Sciatic nerve (tissue), 2 donors: ENCODE measurements around the gene FAM177B. TPM values are rescaled to one million over a fixed set of nuclear protein-coding genes. Genes with fewer than 3 reads are reported as not detected.
A peak's percentile ranks its signal among the peaks of the same experiment; 100 is the strongest.
"Not testable (repeated sequence)": the region's sequence is repeated elsewhere in the genome, so short reads cannot be mapped to it uniquely, and the experiment has no call there.

ENCODE experiments used
- ATAC-seq: fragments of 200-7000 bp; cut with Tn5 transposase; one replicate; pipeline ENCODE4 v1.9.1; 2020; ENCODE audit warnings: mild to moderate bottlenecking, moderate library complexity
- DNase-seq: peaks from one replicate; pipeline ENCODE4 v3.0.0-alpha.2; 2020; ENCODE audit warnings: low spot score
- intact Hi-C: fragments of 100-400 bp; cut with DNase I; formaldehyde crosslinking; loops from one replicate; pipeline ENCODE4 v1.14.2; 2022
- total RNA-seq: library from RNA; stranded (reverse); fragmentation: NEBNext Ultra II Directional; extraction: Animal tissue kit (Norgen Biotek cat#: 25700); gene quantifications from one replicate; pipeline ENCODE4 v1.2.1, GENCODE V29; 2021
- donor health status: DM: no; HTN: no; CAD: no.
- donor health status: DM: no; HTN: no; CAD: no.

The FAM177B gene
- total RNA-seq, 1 donor from 2014 or later, result not detected

DNA sequence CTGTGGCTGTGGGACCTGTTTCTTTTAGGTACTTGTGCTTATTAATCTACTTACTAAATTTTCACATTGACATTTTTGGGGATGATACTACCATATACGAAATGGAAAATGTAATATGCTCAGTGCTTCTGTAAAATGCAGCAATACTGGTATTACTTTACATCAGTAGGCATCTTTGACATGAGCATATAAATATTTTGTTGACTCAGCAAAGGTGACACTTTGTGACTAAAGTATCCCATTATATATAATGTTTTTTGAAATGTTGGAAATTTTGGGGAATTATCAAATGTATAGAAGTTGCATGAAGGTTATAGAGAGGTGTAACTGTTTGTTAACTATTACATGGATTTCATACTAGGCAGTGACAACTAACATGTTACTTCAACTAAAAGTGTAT is 2.3 kb upstream of the FAM177B start:
- intact Hi-C loops, result no loop called here
- no peak for DNase-seq
- no peak for ATAC-seq

DNA sequence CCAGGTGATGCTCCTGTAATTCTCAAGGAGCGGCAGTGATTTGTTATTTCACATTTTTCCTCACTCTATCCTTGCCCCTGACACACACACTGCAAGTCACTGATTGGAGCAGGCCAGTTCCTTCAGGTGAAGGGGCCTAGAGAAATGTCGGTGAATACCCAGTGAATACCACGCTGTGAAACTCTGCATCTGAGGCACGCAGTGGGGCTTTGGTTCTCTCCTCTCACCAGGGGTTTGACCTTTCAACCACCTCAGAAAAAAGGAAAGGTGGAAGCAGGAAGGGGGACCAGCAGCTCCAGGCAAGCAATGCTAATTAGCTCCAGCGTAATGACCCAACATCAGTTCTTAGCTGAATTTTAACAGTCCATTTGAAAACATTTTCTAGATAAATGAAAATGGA is 532 bp upstream of the FAM177B start:
- ATAC-seq, result no peak
- no peak for DNase-seq
- intact Hi-C loops, result no loop called here

DNA sequence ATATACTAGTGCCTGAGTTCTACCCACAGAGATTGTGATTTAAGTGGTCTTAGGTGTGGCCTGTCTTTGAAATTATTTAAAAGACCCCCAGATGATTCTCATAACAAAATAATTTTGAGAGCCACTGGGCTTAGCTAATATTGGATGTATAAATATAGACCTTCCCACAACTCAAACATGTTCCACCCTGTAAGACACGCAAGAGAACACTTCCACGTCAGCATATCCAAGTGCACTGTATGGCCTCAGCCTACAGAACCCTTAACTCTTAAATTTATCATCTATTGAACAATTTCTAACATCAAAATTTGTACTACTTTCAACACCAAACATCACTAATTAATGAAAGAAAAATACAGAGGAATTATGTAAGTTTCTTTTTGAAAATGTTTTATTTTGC is 2.5 kb downstream of the FAM177B start:
- intact Hi-C loops, result no loop called here
- ATAC-seq, result peak; percentile 66

DNA sequence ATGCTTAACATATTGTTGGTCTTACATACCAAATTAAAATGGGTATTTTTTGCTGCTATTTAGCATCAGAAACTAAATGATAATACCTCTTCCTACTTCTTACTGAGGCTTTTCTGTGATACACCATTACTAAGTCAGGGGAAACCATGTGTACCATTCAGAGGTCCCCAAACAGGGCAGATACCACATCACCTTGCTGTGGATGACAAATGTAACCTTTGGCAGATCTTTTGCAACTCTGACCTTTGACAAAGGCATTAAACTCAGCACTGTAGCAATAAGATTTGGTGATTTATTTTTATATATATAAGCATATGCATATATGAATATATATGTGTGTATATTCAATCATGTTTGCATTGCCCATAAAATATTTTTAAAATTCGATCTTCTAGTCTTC is 2.9 kb downstream of the FAM177B start:
- intact Hi-C loops, result no loop called here

More for the DNA sequence above, 2.5 kb downstream of the FAM177B start:
- DNase-seq, result no peak

GRCh38 chr1:222741630-222742457 is 4.8 kb downstream of the FAM177B start:
- ATAC-seq, intact Hi-C loops, DNase-seq: not testable (repeated sequence)

More for the DNA sequence above, 2.9 kb downstream of the FAM177B start:
- DNase-seq (no peak), ATAC-seq (no peak)

GRCh38 chr1:222749927-222750326 is 12.9 kb downstream of the FAM177B start:
- intact Hi-C loops, result no loop called here
- no peak for ATAC-seq
- DNase-seq, result no peak

DNA sequence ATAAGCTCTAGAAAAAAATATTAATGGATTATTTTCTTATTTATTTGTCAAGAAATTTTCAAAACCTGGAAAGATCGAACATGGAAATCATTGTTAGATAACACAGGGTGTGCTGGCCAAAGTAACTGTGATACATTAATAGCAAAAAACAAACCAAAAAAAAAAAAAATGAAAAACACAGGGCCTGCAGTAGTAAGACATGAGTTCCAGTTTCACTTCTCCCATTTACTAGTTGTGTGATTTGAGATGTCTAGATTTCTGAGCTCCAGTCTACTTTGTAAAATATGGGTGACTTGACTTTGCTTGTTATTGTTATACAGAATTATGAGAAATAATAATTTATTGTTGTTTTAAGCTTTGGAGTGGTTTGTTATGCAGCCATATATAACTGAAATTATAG is 13.6 kb downstream of the FAM177B start:
- DNase-seq (no peak), ATAC-seq (no peak)
- intact Hi-C loops, result no loop called here

DNA sequence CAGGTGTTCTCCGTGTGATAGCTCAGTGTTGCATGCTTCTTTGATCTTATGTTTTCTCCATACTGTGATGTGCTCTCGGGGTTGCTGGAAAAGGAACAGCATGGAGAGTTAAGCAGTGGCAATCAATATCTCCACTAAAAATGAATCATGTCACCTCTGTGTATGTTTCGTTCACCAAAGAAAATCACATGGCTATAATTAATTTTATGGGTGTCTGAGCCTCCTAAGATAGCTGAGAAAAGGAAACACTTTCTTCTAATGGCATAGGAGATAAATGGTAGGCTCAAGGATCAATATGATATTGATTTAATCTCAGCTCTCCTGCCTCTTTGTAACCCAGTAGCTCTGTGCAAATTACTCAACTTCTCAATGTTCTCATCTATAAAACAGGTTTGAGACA is 14.3 kb downstream of the FAM177B start:
- intact Hi-C loops, result no loop called here
- ATAC-seq (no peak), DNase-seq (no peak)

DNA sequence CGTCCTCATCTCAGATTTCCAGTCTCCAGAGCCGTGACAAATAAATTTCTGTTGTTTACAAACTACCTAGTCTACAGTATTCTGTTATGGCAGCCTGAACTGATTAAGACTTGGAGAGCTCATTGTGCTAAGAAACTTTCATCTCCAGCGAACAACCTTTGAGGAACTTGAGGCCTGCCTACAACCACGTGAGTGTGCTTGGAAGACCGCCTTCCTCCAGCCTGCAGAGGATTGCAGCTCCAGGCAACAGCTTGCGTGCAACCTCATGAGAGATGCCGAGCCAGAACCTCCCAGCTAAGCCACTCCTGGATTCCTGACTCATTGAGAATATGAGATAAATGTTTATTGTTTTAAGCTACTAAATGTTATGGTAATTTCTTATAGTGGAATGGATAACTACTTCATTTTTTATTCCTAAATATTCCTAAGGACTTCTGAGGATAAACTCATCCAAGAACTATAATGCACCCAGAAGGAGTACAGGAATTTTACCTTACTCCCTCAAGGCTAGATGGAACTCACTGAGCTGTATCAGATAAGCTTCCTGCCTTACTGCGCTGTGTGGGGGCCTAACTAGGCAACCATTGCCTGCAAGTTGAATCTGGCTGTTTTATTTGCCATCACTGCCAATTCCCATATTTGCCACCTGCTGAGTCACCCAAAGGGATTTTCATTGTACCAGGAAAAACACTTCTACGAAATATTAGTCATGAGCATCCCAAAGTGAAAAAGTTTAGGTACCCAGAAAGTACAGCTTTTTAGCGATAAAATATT is 17.6 kb downstream of the FAM177B start:
- intact Hi-C loops, result no loop called here
- ATAC-seq (peak; percentile 97), DNase-seq (peak; percentile 79)

DNA sequence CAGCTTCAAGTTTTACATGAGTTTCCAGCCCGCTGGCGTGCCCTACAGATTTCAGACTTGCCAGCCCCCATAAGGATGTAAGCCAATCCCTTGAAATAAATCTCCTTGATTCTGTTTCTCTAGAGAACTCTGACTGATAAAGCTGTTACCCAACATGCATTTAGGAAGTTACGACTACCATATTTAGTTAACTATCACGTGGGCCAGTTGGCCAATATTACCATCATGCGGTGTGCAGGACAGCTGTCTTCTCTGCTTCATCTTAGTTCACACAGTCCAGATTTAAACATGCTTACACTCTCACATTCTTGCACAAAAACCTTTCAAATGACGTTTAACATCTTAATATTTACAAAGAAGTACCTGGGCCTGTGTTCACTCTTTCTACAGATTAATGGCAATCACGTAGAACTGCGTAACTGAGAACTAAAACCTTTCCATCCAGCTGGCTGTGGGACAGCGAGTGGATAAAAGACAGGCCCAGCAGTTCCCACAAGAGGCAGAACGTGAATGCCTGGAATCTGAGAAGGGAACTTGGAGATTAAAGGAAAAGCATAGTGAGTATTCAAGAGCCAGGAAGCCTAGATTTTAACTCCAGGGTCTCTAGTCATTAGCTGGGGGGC is 20.8 kb downstream of the FAM177B start:
- DNase-seq, result no peak
- ATAC-seq, result no peak
- intact Hi-C loops, result no loop called here

GRCh38 chr1:222759451-222760035 is 22.5 kb downstream of the FAM177B start:
- ATAC-seq (no peak), DNase-seq (no peak)
- intact Hi-C loops, result no loop called here

GRCh38 chr1:222761083-222761482 is 24.1 kb downstream of the FAM177B start:
- intact Hi-C loops, result no loop called here
- DNase-seq (no peak), ATAC-seq (no peak)

GRCh38 chr1:222762178-222762577 is 25.2 kb downstream of the FAM177B start:
- ATAC-seq, intact Hi-C loops, DNase-seq: not testable (repeated sequence)

GRCh38 chr1:222767152-222767571 is 30.2 kb downstream of the FAM177B start:
- DNase-seq (no peak), ATAC-seq (no peak)
- intact Hi-C loops, result no loop called here

DNA sequence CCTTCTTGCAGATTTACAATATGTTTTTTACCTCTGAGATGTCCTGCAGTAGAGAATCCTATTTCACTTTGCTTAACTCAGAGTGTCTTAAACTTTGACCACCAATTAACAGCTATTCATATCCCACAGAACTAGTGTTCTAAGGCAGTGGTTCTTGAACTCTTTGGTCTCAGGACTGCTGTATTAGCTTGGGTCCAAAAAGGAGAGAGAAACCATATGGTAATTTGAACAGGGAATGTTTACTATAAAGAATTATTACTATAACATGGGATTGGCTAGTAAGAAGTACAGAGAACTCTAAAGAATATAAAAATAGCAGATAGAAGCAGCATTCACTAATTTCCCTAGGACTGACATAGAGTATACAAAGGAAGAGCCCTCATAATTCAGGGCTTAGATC is 31.6 kb downstream of the FAM177B start:
- ATAC-seq, result no peak
- intact Hi-C loops, result no loop called here

DNA sequence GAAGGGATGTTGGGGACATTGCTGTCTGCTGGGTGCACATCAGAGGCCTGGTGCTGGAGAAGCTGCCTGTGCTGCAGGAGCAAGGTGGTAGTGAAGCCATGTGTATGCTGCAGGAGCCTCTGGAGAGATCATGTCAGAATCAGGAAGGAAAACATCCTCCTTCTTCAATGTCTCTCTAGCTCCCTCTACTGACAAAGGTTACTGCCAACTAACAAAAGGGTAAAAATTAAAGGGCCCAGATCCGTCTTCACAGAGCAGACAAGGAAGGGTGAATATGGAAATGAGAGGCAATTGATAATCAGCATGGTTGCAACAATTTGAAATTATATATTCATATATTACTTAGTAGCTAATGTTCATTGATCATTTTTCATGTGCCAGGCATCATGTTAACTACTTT is 32.2 kb downstream of the FAM177B start:
- intact Hi-C loops, result no loop called here
- DNase-seq (no peak), ATAC-seq (no peak)

More for the DNA sequence above, 31.6 kb downstream of the FAM177B start:
- no peak for DNase-seq

DNA sequence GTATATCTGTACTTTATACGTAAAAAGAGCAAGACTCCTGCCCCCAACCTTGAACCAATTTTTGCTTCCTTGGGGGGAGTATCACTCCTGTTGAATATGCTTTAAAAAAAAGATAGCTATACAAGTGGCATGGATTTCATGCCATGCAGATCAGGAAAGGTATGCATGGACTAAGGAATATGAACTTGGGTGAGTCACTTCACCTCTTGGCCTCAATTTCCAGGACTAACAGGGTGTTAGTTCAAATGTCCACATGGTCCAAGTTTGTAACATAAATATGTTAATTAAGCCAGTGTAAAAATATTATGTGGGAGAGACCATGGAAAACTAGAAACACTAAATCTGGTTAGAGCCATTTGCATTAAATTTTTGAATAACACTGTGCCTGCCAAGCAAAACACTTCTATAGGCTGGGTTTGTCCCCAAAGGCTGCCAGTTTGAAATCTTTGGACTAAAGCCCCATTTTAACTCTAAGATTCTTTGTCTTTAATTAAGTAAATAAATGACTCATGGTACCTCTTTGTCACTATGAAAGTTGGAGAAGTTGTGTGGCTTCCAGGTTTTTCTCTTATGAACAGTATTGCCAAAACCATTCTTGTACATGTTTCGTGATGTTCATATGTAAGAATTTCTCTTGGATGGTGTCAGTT is 33.1 kb downstream of the FAM177B start:
- intact Hi-C loops, result no loop called here
- no peak for DNase-seq

DNA sequence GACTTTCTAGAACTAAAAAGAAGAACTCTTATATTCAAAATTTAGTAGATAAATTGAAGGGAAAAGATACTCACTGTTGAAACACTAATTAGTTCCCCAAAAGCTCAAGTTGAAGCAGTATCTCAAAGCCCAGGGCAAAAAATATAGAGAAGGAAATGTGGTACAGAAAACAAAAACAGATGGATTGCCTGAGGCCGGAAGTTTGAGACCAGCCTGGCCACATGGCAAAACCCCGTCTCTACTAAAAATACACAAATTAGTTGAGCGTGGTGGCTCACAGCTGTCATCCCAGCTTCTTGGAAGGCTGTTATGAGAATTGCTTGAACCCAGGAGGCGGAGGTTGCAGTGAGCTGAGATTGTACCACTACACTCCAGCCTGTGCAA is 36.0 kb downstream of the FAM177B start:
- DNase-seq, result no peak
- intact Hi-C loops, result no loop called here
- ATAC-seq, result peak; percentile 75

More for the DNA sequence above, 33.1 kb downstream of the FAM177B start:
- no peak for ATAC-seq

DNA sequence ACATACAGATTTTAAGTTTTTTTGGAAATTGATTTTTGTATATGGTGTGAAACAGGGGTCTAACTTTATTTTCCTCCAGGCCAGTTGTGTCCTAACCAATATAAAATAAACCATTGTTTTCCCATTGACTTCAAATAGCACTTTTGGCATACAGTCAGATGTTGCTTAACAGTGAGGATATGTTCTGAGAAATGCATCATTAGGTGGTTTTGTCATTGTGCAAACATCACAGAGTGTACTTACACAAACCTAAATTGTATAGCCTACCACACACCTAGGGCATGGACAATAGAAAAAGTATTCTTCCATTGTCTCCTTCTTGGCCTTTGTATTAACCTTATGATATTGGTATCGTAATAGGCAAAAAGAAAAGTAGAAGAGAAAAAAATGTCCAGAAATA is 40.5 kb downstream of the FAM177B start:
- peak; percentile 70 for ATAC-seq
- intact Hi-C loops, result no loop called here
- no peak for DNase-seq
